ENCODE measurements around the gene LRBA.
"Not testable (repeated sequence)": the region's sequence is repeated elsewhere in the genome, so short reads cannot be mapped to it uniquely, and the experiment has no call there.

LRBA gene

DNA sequence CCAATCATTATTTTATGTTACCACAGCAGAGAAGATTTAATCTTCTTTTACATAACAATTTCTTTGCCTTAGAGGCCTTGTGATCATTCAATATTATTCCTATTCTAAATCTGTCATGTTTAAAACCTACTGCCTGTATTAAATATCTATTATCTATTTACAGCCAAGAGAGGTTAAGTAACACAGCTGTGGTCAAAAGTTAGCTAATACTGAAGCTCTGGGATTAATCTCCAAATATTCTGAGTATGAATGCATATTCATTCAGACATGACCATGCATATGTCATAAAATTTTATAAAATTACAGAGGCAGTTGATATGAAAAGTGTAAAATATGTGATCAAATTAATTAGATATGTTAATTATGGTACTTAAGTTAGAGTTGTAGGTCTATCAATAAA, 621.0 kb downstream of the LRBA start:
- DNase-seq = no peak

DNA sequence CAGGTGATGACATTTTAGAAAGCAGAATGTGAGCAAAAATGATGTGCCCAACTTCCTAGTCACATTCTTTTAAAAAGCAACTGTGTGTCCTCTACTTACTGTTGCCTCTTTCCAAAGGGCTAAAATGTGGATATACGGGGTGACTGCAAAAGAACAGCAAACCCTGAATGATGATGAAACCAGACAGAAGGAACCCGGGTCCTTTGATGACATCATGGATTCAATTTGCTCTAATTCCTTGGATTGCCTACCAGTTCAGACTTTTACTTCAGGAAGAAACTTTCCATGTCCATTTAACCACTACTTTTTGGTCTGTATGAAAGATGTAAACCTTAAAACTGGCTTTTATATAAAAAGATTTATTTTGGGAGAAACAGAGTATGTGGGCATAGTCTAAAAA, 624.0 kb downstream of the LRBA start:
- no peak for DNase-seq

DNA sequence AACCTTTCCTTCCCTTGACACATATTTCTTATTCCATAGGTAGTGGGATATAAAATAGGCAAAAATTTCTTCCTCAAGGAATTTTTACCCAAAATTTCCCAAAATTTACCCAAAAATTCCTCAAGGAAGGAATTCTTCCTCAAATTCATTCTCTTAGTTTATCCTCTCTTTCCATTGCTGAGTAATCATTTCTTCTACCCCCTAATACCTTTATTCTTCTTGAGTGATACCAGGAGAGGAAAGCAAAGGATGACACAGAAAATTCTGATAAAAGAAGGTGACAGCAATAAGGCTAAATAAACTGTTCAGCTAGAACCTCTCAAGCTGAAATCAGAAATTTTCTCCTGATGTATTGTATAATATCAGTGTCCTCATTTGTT, 624.6 kb downstream of the LRBA start:
- DNase-seq = no peak

DNA sequence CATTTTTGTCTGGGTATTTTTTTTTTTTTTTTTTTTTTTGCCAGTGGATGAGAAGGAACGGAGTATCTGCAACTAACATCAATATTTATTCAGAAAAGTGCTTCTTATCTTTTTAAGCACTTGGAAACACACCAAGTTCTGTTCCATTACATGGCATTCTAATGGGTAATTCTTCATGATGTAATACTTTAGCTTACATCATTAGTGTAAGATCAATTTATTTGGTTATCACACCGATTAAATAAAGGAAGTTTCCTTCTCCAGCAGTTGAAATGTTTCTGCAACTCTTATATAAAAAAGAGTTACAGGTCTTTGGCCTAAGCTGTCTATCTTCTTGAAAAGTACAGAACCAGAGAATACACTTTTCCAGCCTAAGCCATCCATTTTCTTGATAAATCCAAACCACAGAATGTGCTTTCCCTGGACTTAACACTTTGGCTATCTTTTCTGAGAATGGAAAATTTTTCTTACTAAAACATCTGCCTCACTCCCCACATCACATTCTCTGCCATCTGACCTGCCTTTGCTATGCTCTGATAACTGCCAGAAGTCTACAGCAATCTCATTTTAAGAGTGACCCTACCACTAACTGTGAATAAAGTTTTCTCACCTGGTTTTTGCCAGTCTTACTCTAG, 625.1 kb downstream of the LRBA start:
- no peak for DNase-seq

DNA sequence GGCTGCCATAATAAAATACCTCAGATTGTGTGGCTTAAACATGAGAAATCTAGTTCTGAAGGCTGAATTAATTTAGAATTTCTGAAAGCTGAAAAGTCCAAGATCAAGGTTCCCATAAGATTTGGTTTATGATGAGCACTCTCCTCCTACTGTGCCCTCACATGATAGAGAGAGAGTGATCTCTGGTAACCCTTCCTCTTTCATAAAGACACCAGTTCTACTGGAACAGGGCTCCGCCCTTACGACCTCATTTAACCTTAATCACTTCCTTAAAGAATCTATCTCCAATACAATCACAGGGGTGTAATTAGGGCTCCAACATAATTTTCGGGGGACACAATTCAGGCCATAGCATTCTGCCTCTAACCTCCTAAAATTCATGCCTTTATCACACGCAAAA, 627.1 kb downstream of the LRBA start:
- no peak for DNase-seq

DNA sequence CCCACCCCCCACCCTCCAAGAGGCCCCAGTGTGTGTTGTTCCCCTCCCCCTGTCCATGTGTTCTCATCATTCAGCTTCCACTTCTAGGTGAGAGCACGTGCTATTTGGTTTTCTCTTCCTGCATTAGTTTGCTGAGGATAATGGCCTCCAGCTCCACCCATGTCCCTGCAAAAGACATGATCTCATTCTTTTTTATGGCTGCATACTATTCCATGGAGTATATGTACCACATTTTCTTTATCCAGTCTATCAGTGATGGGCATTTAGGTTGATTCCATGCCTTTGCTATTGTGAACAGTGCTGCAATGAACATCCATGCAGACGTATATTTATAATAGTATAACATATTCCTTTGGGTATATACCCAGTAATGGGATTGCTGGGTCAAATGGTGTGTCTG, 628.7 kb downstream of the LRBA start:
- not testable (repeated sequence) for DNase-seq

DNA sequence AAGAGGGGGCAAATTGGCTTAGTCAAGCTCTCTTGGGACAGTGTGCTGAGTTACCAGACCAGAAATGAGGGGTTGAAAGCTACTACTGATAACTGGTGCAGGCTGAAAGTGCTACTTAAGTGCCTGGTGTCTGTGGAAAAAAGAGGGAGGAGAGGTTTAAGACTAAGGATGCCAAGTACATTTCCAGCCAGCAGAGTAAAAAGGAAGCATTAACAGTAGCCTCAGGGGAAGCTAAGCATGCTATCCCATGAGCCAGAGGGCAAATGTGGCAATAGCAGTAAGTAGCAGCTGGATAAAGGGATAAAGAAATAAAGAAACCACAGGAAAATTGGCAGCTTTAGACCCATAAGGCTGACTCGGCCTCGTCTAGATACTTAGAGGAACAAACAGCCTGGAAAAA, 629.5 kb downstream of the LRBA start:
- DNase-seq = no peak

DNA sequence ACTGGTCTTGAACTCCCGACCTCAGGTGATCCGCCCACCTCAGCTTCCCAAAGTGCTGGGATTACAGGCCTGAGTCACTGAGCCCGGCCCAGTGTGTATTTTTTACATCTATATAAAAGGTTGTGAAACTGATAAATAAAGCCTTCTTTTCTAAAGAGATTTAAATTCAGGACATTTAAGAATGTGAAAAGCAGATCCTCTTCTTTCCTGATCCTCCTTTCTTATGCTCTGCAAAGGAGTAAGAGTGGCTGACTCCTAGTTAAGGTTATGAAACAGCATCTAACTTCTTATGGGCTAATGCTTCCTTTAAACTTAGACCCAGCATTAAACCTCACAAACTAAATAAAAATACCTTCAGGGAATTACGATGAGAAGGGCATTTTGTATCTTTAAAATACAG, 630.8 kb downstream of the LRBA start:
- no peak for DNase-seq

DNA sequence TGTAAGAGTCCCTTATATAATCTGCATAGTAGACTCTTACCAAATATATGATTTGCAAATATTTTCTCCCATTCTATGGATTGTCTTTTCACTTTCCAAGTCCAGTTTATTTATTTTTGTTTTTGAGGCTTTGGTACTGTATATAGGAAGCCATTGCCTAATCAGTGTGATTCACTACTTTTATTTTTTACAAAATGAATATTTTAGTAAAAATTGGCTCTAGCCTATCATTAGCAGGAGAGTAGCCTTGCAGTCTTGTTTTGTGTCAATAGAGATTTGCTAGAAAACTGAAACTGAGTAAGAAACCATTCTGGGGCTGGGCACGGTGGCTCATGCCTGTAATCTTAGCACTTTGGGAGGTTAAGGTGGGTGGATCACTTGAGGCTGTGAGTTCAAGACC, 633.1 kb downstream of the LRBA start:
- no peak for DNase-seq

DNA sequence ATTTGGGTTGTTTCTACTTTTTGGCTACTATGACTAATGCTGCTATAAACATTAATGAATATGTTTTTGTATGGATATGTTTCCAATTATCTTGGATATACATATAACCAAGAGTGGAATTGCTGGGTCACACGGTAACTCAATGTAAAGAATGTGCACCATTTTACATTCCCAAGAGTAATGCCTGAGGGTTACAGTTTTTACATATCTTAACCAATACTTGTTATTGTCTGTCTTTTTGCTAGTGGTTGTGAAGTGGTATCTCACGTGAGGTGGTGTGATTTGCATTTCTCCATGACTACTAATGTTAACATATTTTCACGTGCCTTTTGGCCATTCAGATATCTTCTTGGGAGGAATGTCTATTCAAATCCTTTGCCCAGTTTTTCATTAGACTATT, 633.5 kb downstream of the LRBA start:
- DNase-seq = no peak

DNA sequence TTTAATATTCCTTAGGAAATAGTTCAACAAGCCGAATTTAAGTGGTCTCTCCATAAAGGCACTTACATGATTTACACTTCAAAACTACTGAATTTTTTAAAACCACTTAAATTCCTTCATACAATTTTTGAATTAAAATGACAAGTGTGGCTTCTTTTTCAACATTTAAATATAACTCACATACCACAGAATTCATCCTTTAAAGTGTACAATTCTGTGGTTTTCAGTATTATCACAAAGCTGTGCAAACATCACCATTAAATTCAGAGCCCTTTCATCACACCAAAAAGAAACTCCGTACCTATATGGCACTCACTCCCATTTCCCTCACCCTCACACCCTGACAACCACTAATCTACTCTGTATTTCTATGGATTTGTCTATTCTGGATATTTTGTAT, 634.0 kb downstream of the LRBA start:
- DNase-seq = no peak

DNA sequence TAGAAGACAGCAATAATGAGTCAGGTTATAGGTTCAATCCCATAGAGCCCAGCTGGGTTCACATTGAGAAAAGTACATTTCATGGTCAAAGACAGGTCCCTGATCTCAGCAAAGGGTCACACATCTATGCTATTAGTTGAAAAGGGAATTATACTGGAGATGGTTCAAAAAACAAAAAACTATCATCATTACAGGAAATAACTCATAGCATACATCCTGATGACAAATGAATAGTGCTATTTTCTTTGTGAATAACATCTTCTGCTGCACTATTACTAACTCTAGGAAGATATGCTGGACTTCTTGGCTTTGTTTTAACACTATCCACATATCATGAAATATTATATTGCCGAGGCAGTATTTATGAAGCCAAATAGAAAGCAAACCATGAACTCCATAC, 635.6 kb downstream of the LRBA start:
- DNase-seq = no peak

DNA sequence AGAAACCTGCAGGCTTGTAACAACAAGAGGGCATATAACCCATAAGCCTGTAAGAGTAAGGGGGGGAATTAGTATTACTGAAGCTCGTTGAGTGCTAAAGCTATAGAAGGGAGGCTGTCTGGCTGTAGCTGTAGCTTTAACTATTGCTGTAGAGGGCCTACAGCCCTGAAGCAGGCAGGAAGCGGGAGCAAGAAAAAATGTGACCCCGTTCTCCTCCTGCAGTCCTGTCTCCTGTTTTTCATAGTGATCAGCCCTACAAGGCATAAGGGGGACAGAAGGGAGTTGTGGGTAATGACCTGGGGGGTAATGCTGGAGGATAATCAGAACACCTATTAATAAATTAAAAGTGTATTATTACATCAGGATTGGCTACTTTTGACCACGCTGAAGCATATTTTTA, 640.1 kb downstream of the LRBA start:
- DNase-seq = no peak

DNA sequence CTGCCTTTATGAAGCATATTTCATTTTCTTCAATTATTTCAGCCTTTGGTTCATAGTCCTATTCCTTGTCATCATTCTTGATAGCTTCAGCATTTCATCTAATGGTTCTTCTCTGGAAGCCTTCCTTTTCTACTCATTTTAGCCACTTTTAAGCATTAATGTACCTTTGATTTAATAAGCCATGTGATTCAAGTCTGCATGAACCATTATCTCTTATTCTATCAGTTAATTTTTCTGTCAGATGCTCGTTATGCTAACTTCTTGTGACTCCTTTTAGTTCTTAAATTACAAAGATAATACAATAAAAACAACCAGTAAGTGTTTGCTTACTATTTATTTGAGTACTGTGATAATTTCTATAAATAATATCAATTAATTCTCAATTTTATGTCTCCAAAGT, 643.2 kb downstream of the LRBA start:
- no peak for DNase-seq

DNA sequence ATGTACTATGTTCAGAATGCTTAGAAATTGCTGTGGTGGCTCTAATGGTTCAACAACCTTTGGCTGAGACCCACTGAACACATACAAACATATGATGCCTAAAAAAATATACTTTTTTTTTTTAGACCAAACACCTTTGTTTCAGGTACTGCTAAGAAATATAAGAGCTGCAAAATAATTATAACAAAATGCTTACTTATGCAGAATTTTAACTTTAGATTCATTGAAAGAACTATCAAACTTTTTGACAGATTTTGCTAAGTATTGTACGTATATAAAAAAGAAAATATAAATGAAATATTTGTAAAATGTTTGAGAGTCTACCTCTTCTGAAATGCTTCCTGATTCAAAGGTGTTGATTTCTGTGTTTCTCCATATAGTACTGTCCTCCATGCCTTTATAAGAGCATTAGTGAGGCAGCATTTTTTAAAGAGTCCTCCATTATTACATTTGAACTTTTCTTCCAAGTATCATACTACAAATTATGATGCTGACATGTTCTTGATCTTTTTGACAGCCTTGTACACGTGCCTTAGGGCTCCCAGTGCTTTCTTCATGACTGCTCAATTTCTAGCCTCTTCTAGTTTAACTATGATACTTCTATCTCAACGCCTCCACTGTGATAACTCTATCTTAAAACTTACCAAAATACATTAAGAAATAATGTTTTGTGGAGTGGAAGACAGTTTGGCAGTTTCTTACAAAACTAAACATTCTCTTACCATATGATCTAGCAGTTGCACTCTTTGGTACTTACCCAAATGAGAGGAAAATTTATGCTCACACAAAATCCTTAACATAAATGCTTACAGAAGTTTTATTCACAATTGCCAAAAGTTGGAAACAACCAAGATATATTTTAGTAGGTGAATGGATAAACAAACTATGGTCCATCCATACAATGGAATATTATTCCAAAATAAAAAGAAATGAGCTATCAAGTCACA, 645.4 kb downstream of the LRBA start:
- DNase-seq = no peak

DNA sequence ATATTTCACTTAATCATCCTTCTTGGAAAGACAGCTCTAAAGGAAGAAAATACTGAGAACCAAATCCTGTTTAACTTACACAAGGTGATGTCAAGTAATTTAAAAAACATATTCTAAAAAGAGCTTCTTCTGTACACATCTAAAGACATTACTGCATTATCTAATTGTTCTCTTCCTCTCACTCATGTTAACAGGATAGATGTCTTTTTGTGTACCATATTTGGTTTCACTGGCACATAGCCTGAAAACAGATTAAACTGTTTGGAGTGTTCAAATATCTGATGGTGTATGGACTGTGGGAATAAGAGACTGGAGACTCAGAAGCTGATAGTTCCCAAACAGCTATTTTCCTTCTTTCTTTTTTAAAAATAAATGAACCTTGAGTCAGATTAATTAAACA, 646.4 kb downstream of the LRBA start:
- no peak for DNase-seq

DNA sequence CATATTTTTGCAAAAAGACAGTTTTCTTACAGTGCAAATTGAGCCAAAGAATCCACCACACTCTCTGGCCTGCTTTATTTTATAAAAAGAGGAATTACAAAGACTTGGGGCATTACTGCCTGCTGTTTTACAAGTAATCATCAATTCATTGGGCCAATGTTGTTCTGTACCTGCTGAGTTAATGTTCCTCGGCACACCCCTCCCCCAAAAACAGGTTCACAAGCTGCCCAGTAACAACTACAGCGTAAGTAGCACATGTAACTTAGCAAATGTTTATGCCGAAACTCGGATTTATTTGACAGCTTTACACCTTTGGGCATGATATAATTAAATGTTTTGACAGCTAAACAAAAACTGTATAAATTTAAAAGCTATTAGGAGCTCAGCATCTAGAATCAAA, 647.8 kb downstream of the LRBA start:
- DNase-seq = no peak

DNA sequence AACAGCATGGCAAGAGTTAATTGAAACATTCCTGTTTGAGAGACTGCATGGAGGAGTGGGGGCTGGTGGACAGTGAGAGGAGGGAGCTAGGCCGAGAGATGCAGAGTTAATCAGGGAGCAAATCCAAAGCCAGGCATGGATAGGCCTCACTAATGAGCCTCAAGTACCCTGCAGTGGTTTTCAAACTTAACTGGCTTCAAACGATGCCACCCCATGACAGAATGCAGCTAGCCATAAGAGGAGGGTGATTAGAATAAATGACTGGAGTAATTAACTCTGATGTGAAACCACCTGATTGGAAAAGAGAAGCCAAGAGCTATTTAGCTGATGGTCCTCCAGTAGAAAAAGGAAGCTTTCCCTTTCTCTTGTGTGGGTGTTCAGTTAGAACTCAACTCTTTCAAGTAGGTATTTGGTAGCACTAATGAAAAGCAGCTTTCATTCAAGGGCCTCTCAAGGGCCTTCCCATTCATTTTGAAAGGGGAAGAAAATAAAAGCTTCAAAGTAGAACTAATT, 648.5 kb downstream of the LRBA start:
- no peak for DNase-seq

DNA sequence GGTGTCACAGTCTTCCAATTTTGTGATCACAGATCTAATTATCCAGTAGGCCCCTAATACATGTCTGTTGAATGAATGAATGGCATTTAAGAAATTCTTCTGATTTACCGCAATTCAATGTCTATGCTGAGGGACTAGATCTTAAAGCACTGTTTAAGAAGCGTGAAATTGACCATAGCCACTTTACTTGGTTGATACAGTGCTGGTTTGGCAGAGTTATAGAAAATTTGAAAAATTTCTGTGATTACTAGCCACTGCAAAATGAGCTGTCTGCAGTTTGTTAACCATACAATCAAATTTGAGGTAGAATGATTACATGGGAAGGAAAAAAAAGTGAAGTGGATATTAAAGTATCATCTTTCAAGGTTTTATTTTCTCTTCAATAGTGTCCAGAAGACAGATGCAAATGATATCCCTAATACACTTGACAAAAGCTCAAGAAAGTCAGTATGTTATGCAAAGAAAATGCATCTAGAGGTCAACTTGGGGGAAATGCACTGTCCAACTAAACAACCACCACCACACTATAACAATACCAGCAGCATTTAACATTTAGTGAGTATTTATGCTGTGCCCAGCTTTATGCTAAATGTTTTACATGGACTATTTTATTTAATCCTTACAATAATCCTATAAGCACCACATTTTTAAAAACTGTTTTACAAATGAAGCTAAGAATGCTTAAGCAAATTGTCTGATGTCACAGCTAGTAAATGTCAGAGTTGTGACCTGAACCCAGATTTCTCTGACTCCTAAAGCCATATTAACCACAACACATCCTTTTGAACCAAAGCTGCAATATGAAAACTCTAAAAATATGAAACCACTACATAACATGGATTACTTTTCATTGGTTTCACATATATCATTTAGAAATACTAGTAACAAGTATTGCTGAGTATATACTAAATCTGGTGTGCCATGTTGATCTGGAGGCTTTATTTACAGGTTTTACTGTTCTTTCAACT, 651.1 kb downstream of the LRBA start:
- no peak for DNase-seq

DNA sequence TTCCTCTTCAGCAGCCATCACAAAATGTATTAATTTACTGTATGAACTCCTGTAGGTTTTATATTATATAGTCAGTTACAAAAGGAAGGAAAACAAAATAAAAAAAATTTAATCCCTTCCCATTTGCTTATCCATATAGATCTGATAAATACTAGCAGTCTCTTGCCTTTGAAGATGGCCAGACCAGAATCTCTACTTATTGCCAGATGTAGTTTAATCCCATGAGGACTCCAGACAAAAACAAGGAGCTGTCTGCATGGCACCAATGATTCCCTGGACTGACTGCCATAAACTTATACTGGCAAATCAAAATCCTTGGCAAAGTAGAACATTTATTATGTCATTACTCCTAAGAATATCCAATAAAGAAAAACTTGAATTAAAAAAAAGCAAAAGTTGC, 656.4 kb downstream of the LRBA start:
- no peak for DNase-seq

DNA sequence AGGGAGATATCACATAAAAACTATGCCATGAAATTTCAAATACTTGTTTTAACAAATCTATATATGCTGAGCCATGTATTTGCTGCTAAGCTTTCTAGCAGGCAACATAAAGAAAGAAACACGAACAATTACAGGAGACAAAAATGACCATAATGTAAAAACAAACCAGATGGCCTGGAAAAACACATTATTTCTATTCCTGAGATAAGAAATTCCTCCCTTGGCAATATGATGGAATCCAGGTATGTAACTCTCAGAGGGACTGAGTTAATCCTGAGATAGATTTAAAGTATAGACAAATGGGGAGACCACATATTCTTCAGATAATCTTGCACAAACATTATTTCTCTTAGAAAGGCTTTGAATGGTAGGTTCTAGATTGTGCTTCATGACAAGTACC, 657.3 kb downstream of the LRBA start:
- DNase-seq = no peak

DNA sequence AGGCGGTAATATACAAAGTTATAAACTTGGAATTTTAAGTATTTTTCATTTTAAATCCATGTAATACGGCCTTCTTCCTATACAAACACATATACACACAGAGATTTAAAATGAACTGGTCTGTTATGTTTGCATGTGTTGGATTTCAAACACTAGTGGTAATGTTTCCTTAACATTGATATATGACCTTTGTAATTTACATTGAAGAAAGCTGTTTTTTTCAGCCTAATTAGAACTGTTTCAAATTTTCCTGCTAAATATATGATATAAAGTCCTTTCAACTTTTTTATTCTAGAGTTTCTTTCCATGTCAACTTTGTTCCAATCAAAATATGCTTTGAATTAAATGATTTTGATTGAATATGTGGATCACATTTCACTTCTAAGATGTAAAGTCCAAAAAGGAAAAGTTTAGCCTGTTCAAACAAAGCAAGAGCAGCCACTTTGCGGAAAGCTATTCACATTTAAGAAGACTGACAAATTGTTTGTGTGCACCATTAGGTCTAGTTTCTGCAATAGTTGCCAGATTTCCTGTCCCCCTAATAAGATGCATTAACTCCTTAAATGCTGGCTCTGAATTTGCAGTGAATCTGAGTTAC, 659.1 kb downstream of the LRBA start:
- no peak for DNase-seq

DNA sequence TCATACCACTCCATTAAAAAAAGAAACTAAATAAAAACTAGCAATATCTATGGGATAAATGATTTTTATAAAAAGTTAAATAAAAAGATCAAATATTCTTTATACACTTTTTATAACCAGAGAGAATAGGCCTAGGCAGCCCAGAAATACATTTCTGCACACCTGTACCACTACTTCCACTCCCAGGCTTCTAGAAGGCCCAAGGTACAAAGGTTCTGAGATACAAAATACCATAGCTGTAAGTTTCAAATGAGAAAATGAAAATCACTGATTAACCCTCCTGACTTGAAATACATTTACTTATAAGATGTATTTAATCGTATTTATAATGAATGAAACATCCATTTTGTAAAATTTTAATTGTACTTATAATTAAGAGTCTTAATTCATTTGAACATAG, 659.7 kb downstream of the LRBA start:
- DNase-seq = no peak
